ENCODE measurements around the gene HESX1. TPM values are rescaled to one million over a fixed set of nuclear protein-coding genes. Genes with fewer than 3 reads are reported as not detected.

Gene HESX1
- total and polyA plus RNA-seq, 2 of the 8 experiments (the other 6 are each of a cell fraction or from before 2014, with no cell fraction given) = 7.1 to 12.0 TPM

- Histone ChIP-seq H3K79me1 (ENCODE audit: low read depth, low read length) (peaks cover 6% of the 10 kb centered on the region; the same call in 1 of the 2 replicates), H3K56ac (replicated peaks; ENCODE audit: insufficient read length, low read depth, low read length) (no peak overlapping the region), H3K23ac (ENCODE audit: insufficient read length) (no peak overlapping the region), H3K36me3 (ENCODE audit: control insufficient read depth in 2 of 4, insufficient read depth in 4 of 4, low read length in 3 of 4) (no peaks in the 10 kb centered on the region), H3K14ac (ENCODE audit: insufficient read length) (no peak overlapping the region), H3K27ac (ENCODE audit: low read depth, low read length) (no peak overlapping the region), H3K4ac (replicated peaks; ENCODE audit: insufficient read length, low read depth, low read length) (peak overlapping the region; percentile 24), H2BK120ac (replicated peaks; ENCODE audit: low read depth, low read length) (no peak overlapping the region), H3K4me1 (replicated peaks in 1 of 4; ENCODE audit: control insufficient read depth in 3 of 4, insufficient read depth in 4 of 4, low read length in 3 of 4) (peaks cover 13 to 51% (median 28%) of the 10 kb centered on the region in 4 experiments), H4K20me1 (replicated peaks in 1 of 2; ENCODE audit: control insufficient read depth in 1 of 2, insufficient read depth in 2 of 2, low read length in 2 of 2) (peaks cover 6 to 32% of the 10 kb centered on the region in 2 experiments), H4K91ac (replicated peaks; ENCODE audit: insufficient read length, low read length) (peak overlapping the region; percentile 68), H2BK12ac (ENCODE audit: low read depth, low read length) (peak overlapping the region; percentile 81; the same call in 1 of the 2 replicates), H3K27me3 (replicated peaks in 1 of 4; ENCODE audit: control insufficient read depth in 3 of 4, extremely low read depth in 1 of 4, insufficient read depth in 3 of 4, low read length in 3 of 4) (peaks cover 6 to 47% (median 23%) of the 10 kb centered on the region in 4 experiments), H3K4me2 (ENCODE audit: insufficient read depth in 1 of 2, low read depth in 2 of 2, low read length in 2 of 2) (peak overlapping the region; percentile 36 to 54; a peak in 3 of 4 replicates), H4K5ac (ENCODE audit: insufficient read length, low read depth, low read length) (no peak overlapping the region), H2BK20ac (ENCODE audit: low read length) (0 out of 2 replicates have a peak overlapping the region, but pooled peaks have one; percentile 6), H2AFZ (ENCODE audit: low read length) (no peak overlapping the region), H2AK5ac (ENCODE audit: low read depth, low read length) (0 out of 2 replicates have a peak overlapping the region, but pooled peaks have one; percentile 45), H4K8ac (ENCODE audit: extremely low read depth, insufficient read depth, low read length) (no peak overlapping the region), H2BK15ac (ENCODE audit: low read length) (peak overlapping the region; percentile 16; the same call in 1 of the 2 replicates), H3K4me3 (ENCODE audit: extremely low read depth in 1 of 4, insufficient read depth in 2 of 4, low read depth in 3 of 4, low read length in 4 of 4) (peak overlapping the region in 1 of 4 experiments; percentile 19; a peak in 1 of 8 replicates), H3K9me3 (ENCODE audit: insufficient read depth in 2 of 2, low read depth in 1 of 2, low read length in 1 of 2) (no peaks in the 10 kb centered on the region), H3K79me2 (ENCODE audit: control insufficient read depth in 1 of 2, insufficient read depth in 2 of 2, low read length in 2 of 2) (peaks cover 3 to 56% of the 10 kb centered on the region in 2 experiments; a peak in 3 of 4 replicates), H3K23me2 (ENCODE audit: low read depth, low read length) (peaks cover 3% of the 10 kb centered on the region; the same call in 1 of the 2 replicates), H2BK5ac (ENCODE audit: low read depth, low read length) (peak overlapping the region; percentile 9; the same call in 1 of the 2 replicates), H3K9ac (replicated peaks in 1 of 4; ENCODE audit: extremely low read depth in 1 of 4, low read depth in 3 of 4, low read length in 3 of 4) (no peak overlapping the region), H3K18ac (ENCODE audit: extremely low read depth, low read length) (0 out of 2 replicates have a peak overlapping the region, but pooled peaks have one; percentile 20)
- DNase-seq (ENCODE audit: low read depth in 1 of 2, low spot score in 2 of 2) (peak in 1 of 2 experiments; percentile 51), FAIRE-seq (peak; percentile 76)
- CTCF ChIA-PET (ENCODE audit: partially characterized antibody) = interaction anchor here (0.6 to 4.4 kb wide), 14 partner anchors 9 to 78 kb away, joined by 3 to 22 read pairs (median 4); no protein-coding TSS in a partner anchor
- WGBS, 2 experiments (ENCODE audit: extremely low coverage in 1 of 2, insufficient coverage in 1 of 2, insufficient read length in 1 of 2, insufficient replicate concordance in 2 of 2, low coverage in 1 of 2, low lambda C conversion rate in 2 of 2, missing lambda C conversion rate in 1 of 2) = 13% methylated on average over 8 of the region's 8 CpGs; no CpG with 5 or more reads in 1 of the 2 experiments
- POLR2A ChIA-PET (ENCODE audit: partially characterized antibody) = interaction anchor here (1.0 to 3.9 kb wide), 10 partner anchors 9 to 41 kb away, joined by 3 to 62 read pairs (median 4); partner anchors contain the start of gene HESX1
- TF ChIP-seq CREB1 (IDR thresholded peaks at IDR 0.05) = no peak
- TF ChIP-seq GTF2F1 (IDR thresholded peaks at IDR 0.05; ENCODE audit: borderline replicate concordance, low read depth, low read length) = no peak
- no peak for TF ChIP-seq JUND (IDR thresholded peaks at IDR 0.05; ENCODE audit: low read length)
- no peak for TF ChIP-seq KDM4A (IDR thresholded peaks at IDR 0.05; ENCODE audit: low read depth, low read length, severe bottlenecking)
- TF ChIP-seq CTCF (IDR thresholded peaks at IDR 0.05; ENCODE audit: control extremely low read depth in 1 of 3, insufficient read depth in 1 of 3, low read depth in 1 of 3, low read length in 3 of 3) = peak in 1 of 3 experiments; percentile 2; a peak in 1 of 4 replicates
- TF ChIP-seq JUN (IDR thresholded peaks at IDR 0.05; ENCODE audit: low read depth, low read length) = no peak
- 0 out of 2 replicates have a peak, but pooled peaks have one; percentile 5 for TF ChIP-seq SUZ12 (IDR thresholded peaks at IDR 0.05; ENCODE audit: low read length)
Measured at GRCh38 chr3:57158813-57159738, 40.7 kb downstream of the HESX1 start.

Data from H1 (cell line).